Measurements from ENCODE around the gene OR51G1.

- TF ChIP-seq CTCF (IDR thresholded peaks at IDR 0.05; ENCODE audit: low read length) (no peak), EZH2 (optimal IDR thresholded peaks at IDR 0.05; ENCODE audit: low read depth, low read length) (no peak)
These were observed 42.2 kb downstream of the OR51G1 start, which contains the start of gene OR51T1 for GRCh38 chr11:4881860-4882500.
